ENCODE measurements around the gene HMCN1.

Gene HMCN1

GRCh38 chr1:186125035-186125434 is 390.8 kb downstream of the HMCN1 start:
- Histone ChIP-seq H3K36me3 (ENCODE audit: control insufficient read depth in 1 of 2, insufficient read depth in 2 of 2, low read length in 2 of 2) (peaks cover 0 to 1% of the 10 kb centered on the region in 2 experiments), H3K4me3 (ENCODE audit: low read depth, low read length) (no peak overlapping the region), H3K4me1 (ENCODE audit: control insufficient read depth in 1 of 2, insufficient read depth in 2 of 2, low read length in 2 of 2) (no peaks in the 10 kb centered on the region)

GRCh38 chr1:186125511-186125910 is 391.3 kb downstream of the HMCN1 start:
- H3K79me1 ChIP-seq (ENCODE audit: low read length), result no peaks in the 10 kb centered on the region
- no peaks in the 10 kb centered on the region for H3K27me3 ChIP-seq (ENCODE audit: insufficient read depth, low read length)
- H3K9ac ChIP-seq (ENCODE audit: low read length), result no peak overlapping the region
- no peak for DNase-seq
- H3K4me1 ChIP-seq (ENCODE audit: control insufficient read depth in 1 of 2, insufficient read depth in 2 of 2, low read length in 2 of 2), result no peaks in the 10 kb centered on the region
- H3K4ac ChIP-seq (ENCODE audit: low read depth, low read length), result no peak overlapping the region
- no peak overlapping the region for H4K91ac ChIP-seq (ENCODE audit: low read depth, low read length)
- H3K23ac ChIP-seq (ENCODE audit: low read length), result no peak overlapping the region
- no peak overlapping the region for H3K4me2 ChIP-seq (ENCODE audit: low read length)
- no peak overlapping the region for H2AFZ ChIP-seq (ENCODE audit: insufficient read depth, low read length, poor library complexity)
- H4K8ac ChIP-seq (ENCODE audit: low read depth, low read length), result no peak overlapping the region
- no CpG with 5 or more reads among the region's 3 CpGs for WGBS (ENCODE audit: extremely low coverage, insufficient coverage, insufficient read length)
- H2AK5ac ChIP-seq (ENCODE audit: low read length), result no peak overlapping the region
- no peak overlapping the region for H3K27ac ChIP-seq (ENCODE audit: low read depth, low read length)
- H3K79me2 ChIP-seq (ENCODE audit: control insufficient read depth, insufficient read depth, low read length, poor library complexity), result no peaks in the 10 kb centered on the region
- H3K9me3 ChIP-seq (ENCODE audit: insufficient read depth, low read depth, low read length), result no peaks in the 10 kb centered on the region
- H2BK5ac ChIP-seq (ENCODE audit: low read depth, low read length, poor library complexity), result no peak overlapping the region
- H3K14ac ChIP-seq (ENCODE audit: low read length), result no peak overlapping the region
- H2BK120ac ChIP-seq (ENCODE audit: insufficient read depth, low read length, poor library complexity), result no peak overlapping the region
- no peak overlapping the region for H3K4me3 ChIP-seq (ENCODE audit: low read depth, low read length)
- H3K18ac ChIP-seq (ENCODE audit: low read length), result no peak overlapping the region
- H3K36me3 ChIP-seq (ENCODE audit: control insufficient read depth in 1 of 2, insufficient read depth in 2 of 2, low read length in 2 of 2), result peaks cover 0 to 1% of the 10 kb centered on the region in 2 experiments
- H4K12ac ChIP-seq (ENCODE audit: low read depth, low read length), result no peak overlapping the region
- no peak overlapping the region for H2BK12ac ChIP-seq (ENCODE audit: low read length)

More at GRCh38 chr1:186125035-186125434, 390.8 kb downstream of the HMCN1 start:
- no peak overlapping the region for H2AK5ac ChIP-seq (ENCODE audit: low read length)
- no peak overlapping the region for H3K9ac ChIP-seq (ENCODE audit: low read length)
- H3K4me2 ChIP-seq (ENCODE audit: low read length), result no peak overlapping the region
- H2AFZ ChIP-seq (ENCODE audit: insufficient read depth, low read length, poor library complexity), result no peak overlapping the region
- H3K18ac ChIP-seq (ENCODE audit: low read length), result no peak overlapping the region
- no peaks in the 10 kb centered on the region for H3K27me3 ChIP-seq (ENCODE audit: insufficient read depth, low read length)
- no peak overlapping the region for H4K12ac ChIP-seq (ENCODE audit: low read depth, low read length)
- H3K9me3 ChIP-seq (ENCODE audit: insufficient read depth, low read depth, low read length), result no peaks in the 10 kb centered on the region
- no peaks in the 10 kb centered on the region for H3K79me1 ChIP-seq (ENCODE audit: low read length)
- DNase-seq, result no peak
- no peak overlapping the region for H3K23ac ChIP-seq (ENCODE audit: low read length)
- WGBS (ENCODE audit: extremely low coverage, insufficient coverage, insufficient read length), result no CpG with 5 or more reads among the region's 4 CpGs
- H4K91ac ChIP-seq (ENCODE audit: low read depth, low read length), result no peak overlapping the region
- no peak overlapping the region for H4K8ac ChIP-seq (ENCODE audit: low read depth, low read length)
- no peak overlapping the region for H2BK12ac ChIP-seq (ENCODE audit: low read length)
- H3K4ac ChIP-seq (ENCODE audit: low read depth, low read length), result no peak overlapping the region
- no peak overlapping the region for H3K27ac ChIP-seq (ENCODE audit: low read depth, low read length)
- no peaks in the 10 kb centered on the region for H3K79me2 ChIP-seq (ENCODE audit: control insufficient read depth, insufficient read depth, low read length, poor library complexity)
- no peak overlapping the region for H2BK5ac ChIP-seq (ENCODE audit: low read depth, low read length, poor library complexity)
- H3K14ac ChIP-seq (ENCODE audit: low read length), result no peak overlapping the region
- H2BK120ac ChIP-seq (ENCODE audit: insufficient read depth, low read length, poor library complexity), result no peak overlapping the region

- no CpG with 5 or more reads among the region's 4 CpGs for WGBS (ENCODE audit: extremely low coverage, insufficient coverage, insufficient read length)
Observed at GRCh38 chr1:186129758-186130157, 395.6 kb downstream of the HMCN1 start.

GRCh38 chr1:186139115-186139514 is 404.9 kb downstream of the HMCN1 start:
- Histone ChIP-seq H4K91ac (ENCODE audit: low read depth, low read length) (no peak overlapping the region), H3K79me2 (ENCODE audit: control insufficient read depth, insufficient read depth, low read length, poor library complexity) (no peaks in the 10 kb centered on the region)

More at GRCh38 chr1:186129758-186130157, 395.6 kb downstream of the HMCN1 start:
- Histone ChIP-seq H3K18ac (ENCODE audit: low read length) (no peak overlapping the region), H4K12ac (ENCODE audit: low read depth, low read length) (no peak overlapping the region), H3K27me3 (ENCODE audit: insufficient read depth, low read length) (no peaks in the 10 kb centered on the region), H3K4me3 (ENCODE audit: low read depth, low read length) (no peak overlapping the region), H3K4me2 (ENCODE audit: low read length) (no peak overlapping the region), H4K8ac (ENCODE audit: low read depth, low read length) (no peak overlapping the region), H3K27ac (ENCODE audit: low read depth, low read length) (no peak overlapping the region), H3K9me3 (ENCODE audit: insufficient read depth, low read depth, low read length) (no peaks in the 10 kb centered on the region), H2AFZ (ENCODE audit: insufficient read depth, low read length, poor library complexity) (no peak overlapping the region), H3K9ac (ENCODE audit: low read length) (no peak overlapping the region), H3K36me3 (ENCODE audit: control insufficient read depth in 1 of 2, insufficient read depth in 2 of 2, low read length in 2 of 2) (no peaks in the 10 kb centered on the region), H3K14ac (ENCODE audit: low read length) (no peak overlapping the region), H3K23ac (ENCODE audit: low read length) (no peak overlapping the region), H4K91ac (ENCODE audit: low read depth, low read length) (no peak overlapping the region), H2BK12ac (ENCODE audit: low read length) (no peak overlapping the region), H3K79me1 (ENCODE audit: low read length) (no peaks in the 10 kb centered on the region), H3K79me2 (ENCODE audit: control insufficient read depth, insufficient read depth, low read length, poor library complexity) (no peaks in the 10 kb centered on the region), H2BK120ac (ENCODE audit: insufficient read depth, low read length, poor library complexity) (no peak overlapping the region), H3K4ac (ENCODE audit: low read depth, low read length) (no peak overlapping the region), H2BK5ac (ENCODE audit: low read depth, low read length, poor library complexity) (no peak overlapping the region), H2AK5ac (ENCODE audit: low read length) (no peak overlapping the region), H3K4me1 (ENCODE audit: control insufficient read depth in 1 of 2, insufficient read depth in 2 of 2, low read length in 2 of 2) (no peaks in the 10 kb centered on the region)
- DNase-seq, result no peak

More at GRCh38 chr1:186139115-186139514, 404.9 kb downstream of the HMCN1 start:
- Histone ChIP-seq H2BK120ac (ENCODE audit: insufficient read depth, low read length, poor library complexity) (no peak overlapping the region), H3K9me3 (ENCODE audit: insufficient read depth, low read depth, low read length) (no peaks in the 10 kb centered on the region), H3K23ac (ENCODE audit: low read length) (no peak overlapping the region), H4K12ac (ENCODE audit: low read depth, low read length) (no peak overlapping the region), H2AFZ (ENCODE audit: insufficient read depth, low read length, poor library complexity) (no peak overlapping the region), H3K4me2 (ENCODE audit: low read length) (no peak overlapping the region), H3K4me1 (ENCODE audit: control insufficient read depth in 1 of 2, insufficient read depth in 2 of 2, low read length in 2 of 2) (no peaks in the 10 kb centered on the region), H3K79me1 (ENCODE audit: low read length) (no peaks in the 10 kb centered on the region), H3K14ac (ENCODE audit: low read length) (no peak overlapping the region), H3K4me3 (ENCODE audit: low read depth, low read length) (no peak overlapping the region), H4K8ac (ENCODE audit: low read depth, low read length) (no peak overlapping the region), H3K9ac (ENCODE audit: low read length) (no peak overlapping the region), H3K18ac (ENCODE audit: low read length) (no peak overlapping the region), H2BK5ac (ENCODE audit: low read depth, low read length, poor library complexity) (no peak overlapping the region), H3K36me3 (ENCODE audit: control insufficient read depth in 1 of 2, insufficient read depth in 2 of 2, low read length in 2 of 2) (no peaks in the 10 kb centered on the region), H3K27ac (ENCODE audit: low read depth, low read length) (no peak overlapping the region), H2AK5ac (ENCODE audit: low read length) (no peak overlapping the region), H3K27me3 (ENCODE audit: insufficient read depth, low read length) (no peaks in the 10 kb centered on the region), H3K4ac (ENCODE audit: low read depth, low read length) (no peak overlapping the region), H2BK12ac (ENCODE audit: low read length) (no peak overlapping the region)
- DNase-seq, result no peak
- WGBS (ENCODE audit: extremely low coverage, insufficient coverage, insufficient read length), result no CpG with 5 or more reads among the region's 4 CpGs

Measured in trophoblast cell (in vitro differentiated cells and primary cell).